ENCODE measurements around the gene BUD13.

Gene BUD13

GRCh38 chr11:116742104-116742503 is 30.7 kb downstream of the BUD13 start:
- no peak for DNase-seq

- DNase-seq: no peak
Measured at GRCh38 chr11:116740741-116741140, 32.0 kb downstream of the BUD13 start.

GRCh38 chr11:116738975-116739374 is 33.8 kb downstream of the BUD13 start:
- no peak for DNase-seq

GRCh38 chr11:116736763-116737162 is 36.0 kb downstream of the BUD13 start:
- no peak for DNase-seq

GRCh38 chr11:116733969-116734508 is 38.7 kb downstream of the BUD13 start:
- no peak for DNase-seq

DNA sequence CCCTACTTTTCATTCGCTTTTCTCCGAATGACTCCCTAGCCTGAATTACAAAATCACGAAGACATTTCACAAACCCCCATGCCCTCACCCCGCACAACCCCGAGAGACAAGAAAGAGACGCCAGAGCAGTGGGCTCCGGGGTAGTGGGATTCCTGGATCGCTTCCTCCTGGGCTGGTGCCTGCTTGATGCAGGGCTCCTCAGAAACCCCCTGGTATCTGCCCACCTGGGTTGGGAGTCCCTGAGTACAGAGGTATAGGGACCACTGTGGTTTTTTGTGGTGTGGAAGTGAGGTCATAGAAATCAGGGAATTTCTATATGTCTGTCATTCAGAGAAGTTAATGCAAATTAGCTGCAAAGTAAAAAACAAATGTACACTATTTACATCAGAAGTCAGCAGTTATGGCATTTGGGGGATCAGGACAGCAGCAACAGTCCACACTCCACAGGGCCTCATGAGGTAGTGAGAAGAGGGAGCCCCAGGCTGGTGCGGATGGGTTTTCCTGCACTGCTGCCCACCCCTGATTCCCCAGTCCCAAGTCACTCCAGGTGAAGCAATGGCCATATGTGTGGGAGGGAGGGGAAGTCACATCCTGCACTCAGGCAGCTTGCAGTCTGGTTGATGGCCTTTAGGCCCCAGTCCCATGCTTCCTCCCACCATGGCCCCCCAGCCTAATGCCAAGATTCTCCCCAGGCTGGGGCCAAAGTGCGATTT is 39.6 kb downstream of the BUD13 start:
- no peak for DNase-seq

- no peak for DNase-seq
Measured at GRCh38 chr11:116732271-116733042, 40.3 kb downstream of the BUD13 start.

DNA sequence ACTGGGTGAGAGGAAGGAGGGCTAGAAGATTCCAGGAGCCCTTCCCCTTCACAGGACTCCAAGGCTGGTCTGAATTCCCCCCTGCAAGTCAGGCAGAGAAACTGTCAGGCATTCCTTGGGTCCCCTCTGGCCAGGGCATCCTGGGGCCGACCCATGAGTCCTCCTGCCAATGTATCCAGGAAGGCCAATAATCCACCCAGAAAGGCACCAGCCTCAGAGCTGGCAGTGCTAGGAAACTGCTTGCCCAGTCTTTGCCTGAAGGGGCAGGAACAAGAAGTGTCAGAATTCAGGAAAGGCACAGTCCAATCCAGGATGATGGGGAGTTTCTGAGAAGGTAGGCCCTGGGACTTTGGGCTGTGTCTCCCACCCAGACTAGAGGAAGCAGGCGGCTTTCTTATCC is 41.0 kb downstream of the BUD13 start:
- no peak for DNase-seq

GRCh38 chr11:116731097-116731761 is 41.6 kb downstream of the BUD13 start:
- no peak for DNase-seq

- no peak for DNase-seq
Measured at GRCh38 chr11:116730601-116731000, 42.2 kb downstream of the BUD13 start.

DNA sequence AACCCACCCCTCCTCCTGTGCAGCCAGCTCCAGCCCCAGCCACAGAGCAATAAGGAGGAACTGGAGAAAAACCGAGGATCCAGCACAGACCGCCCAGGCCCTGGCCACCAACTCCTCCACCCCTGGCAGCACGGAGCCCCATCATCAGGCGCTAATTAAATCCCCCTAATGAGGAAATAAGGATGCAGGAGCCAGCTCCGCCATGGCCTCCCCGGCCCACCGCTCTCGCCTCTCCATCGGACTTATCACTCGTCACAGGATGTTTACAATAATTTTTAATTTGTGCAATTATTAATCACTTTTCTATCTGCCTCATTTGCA is 42.6 kb downstream of the BUD13 start:
- DNase-seq: no peak

GRCh38 chr11:116729501-116730240 is 43.1 kb downstream of the BUD13 start:
- DNase-seq: no peak

- no peak for DNase-seq
Measured at GRCh38 chr11:116727990-116728389, 44.8 kb downstream of the BUD13 start.

- DNase-seq: no peak
Measured at GRCh38 chr11:116725434-116726221, 47.2 kb downstream of the BUD13 start.

DNA sequence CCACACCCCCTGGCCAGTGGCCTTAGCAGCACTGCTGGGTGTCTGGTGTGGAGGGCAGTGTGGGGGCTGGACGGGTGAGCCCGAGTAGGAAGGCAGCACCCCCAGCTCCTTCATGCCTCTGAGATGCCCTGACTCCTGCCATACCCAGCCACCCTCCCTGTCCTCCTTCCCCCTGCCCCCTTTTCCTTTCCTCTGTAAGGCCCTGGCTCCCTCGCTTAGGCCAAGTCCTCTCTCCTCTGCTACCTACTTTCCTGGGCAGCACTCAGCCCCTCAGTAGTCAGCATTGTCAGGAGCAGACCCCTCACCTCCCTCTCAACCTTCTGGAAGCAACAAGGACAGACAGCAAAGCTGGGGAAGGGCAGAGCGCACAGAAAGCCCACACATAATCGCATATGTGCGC is 48.0 kb downstream of the BUD13 start:
- DNase-seq: no peak

DNA sequence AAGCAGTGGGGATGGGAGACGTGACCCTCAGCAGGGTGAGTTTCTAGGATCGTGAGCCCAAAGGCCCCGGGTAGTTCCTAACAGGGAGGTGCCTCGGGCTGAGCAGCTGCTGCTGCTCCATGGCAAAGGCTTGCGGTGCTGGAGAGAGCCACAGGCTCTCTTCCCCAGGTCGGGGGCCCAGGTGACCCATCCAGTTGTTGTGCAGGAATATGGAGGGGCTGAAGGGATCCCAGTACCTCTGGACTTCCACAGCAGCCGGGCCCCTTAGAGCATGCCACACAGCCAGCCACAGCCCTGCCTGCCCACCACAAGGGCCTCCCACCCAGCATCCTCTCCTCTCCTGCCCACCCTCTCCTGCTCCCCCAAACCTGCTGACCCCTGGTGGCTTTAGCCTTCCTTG is 49.3 kb downstream of the BUD13 start:
- no peak for DNase-seq

DNA sequence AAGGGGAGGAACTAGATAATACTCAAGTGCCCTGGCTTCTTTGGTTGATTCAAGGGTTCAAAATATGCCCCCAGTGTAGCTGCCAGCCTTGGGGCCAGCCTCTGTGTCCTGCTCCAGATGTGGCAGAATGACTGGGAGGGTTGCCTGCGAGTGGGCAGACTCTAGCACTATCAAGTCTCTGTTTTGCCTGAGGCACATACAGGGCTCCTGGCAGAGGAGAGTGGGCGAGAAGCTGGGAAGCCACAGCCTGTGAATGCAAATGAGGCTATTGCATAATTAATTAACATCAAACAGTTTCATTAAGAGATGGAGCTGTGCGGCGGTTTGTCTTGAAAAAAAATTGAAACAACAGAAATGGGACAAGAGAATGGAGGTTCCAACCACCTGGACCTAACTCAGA is 50.8 kb downstream of the BUD13 start:
- no peak for DNase-seq

DNA sequence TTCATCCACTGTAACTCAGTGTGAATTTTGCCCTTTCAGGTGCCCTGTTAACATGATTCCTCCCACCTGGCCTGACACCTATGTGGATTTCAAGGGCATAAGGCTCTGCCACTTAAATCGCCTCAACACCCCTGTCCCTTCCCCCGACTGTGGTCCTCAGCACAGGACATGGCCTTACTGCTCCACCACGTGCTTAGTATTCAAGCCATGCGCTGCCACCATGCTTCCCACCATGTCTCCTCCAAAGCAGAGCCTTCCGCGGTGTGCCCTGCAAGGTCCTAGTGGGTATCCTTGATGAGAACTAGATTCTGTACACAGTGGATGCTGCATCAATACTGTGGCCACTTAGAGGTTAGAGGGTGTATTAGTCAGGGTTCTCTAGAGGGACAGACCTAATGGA is 51.9 kb downstream of the BUD13 start:
- no peak for DNase-seq

DNA sequence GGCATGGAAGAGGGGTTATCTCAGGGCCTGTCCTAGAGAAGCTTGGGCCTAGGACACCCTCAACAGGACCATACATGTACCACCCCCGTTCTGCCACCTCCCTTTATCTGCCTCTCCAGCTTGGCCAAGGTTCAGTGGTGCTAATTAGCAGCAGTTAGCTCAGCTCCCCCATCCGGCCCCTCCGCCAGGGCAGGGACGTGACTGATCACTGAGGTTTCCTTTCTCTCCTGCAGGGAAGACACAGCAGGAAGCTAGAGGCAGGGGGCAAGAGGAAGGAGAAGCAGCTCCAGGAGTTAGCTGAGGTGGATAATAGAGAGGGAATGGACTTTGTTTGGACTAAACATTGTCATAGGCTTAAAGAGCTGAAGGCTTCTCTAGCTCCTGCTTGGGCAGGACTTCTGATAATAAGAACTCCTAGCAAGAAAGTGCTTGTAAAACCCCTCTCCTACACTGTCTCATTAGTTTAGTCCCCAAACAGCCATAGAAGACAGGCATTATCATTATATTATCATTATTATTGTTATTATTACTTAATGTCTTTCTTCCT is 53.8 kb downstream of the BUD13 start:
- DNase-seq: no peak

DNA sequence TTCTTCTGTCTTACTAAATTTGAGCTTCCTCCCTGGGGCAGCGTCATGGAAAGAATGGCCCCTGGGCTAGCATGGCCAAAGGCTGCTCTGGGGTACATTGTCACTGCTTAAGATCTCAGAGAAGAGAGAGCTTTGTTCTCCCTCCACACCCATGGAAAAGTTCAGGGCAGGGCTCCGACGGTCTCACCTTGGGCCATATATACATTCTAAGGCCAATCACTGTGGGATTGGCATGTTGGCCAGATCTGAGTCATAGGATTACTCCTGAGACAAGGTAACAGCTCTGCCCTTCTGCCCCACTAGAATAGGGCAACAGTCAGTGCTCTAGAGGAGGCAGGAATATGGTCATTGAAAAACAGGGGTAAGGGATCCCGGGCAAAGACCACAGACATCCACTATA is 56.2 kb downstream of the BUD13 start:
- no peak for DNase-seq

- DNase-seq: no peak
Measured at GRCh38 chr11:116715383-116715782, 57.4 kb downstream of the BUD13 start.

DNA sequence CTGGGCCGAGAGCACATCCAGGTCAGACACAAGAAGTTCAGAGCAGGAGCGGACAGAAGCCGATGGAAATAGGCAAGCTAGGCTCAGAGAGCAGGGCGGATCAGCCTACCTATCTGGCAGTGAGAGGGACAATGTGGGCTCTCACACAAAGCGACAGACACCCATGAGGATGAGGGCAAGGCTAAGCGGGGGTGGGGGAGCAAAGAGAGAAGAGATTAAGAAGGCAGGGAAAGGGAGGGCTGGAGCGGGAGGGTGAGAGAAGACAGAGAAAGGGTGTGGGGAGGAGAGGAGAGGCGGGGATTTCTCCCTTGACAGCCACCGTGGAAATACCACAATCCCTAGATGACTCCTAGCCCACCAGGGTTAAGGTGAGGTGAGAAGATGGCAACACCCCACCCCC is 57.9 kb downstream of the BUD13 start:
- DNase-seq: no peak

All from NCI-H524 treated with DMSO at 0.1 percent for 48 hours (cell line).